Suppressor macrophage treated with lipopolysaccharide for 4 hours (primary cell): ENCODE data around the gene TBC1D2.
"Not testable (repeated sequence)": the region's sequence is repeated elsewhere in the genome, so short reads cannot be mapped to it uniquely, and the experiment has no call there.

Experiments
- DNase-seq: peaks from one replicate; pipeline ENCODE4 v3.0.0-alpha.2; 2020

The TBC1D2 gene

GRCh38 chr9:98271479-98271878 is 16.0 kb upstream of the TBC1D2 start:
- DNase-seq: no peak

GRCh38 chr9:98270284-98270683 is 14.8 kb upstream of the TBC1D2 start:
- not testable (repeated sequence) for DNase-seq

- DNase-seq: not testable (repeated sequence)
These were observed 14.2 kb upstream of the TBC1D2 start for GRCh38 chr9:98269652-98270051.

- not testable (repeated sequence) for DNase-seq
These were observed 12.1 kb upstream of the TBC1D2 start for GRCh38 chr9:98267556-98267955.

GRCh38 chr9:98264516-98264915 is 9.1 kb upstream of the TBC1D2 start:
- no peak for DNase-seq

DNA sequence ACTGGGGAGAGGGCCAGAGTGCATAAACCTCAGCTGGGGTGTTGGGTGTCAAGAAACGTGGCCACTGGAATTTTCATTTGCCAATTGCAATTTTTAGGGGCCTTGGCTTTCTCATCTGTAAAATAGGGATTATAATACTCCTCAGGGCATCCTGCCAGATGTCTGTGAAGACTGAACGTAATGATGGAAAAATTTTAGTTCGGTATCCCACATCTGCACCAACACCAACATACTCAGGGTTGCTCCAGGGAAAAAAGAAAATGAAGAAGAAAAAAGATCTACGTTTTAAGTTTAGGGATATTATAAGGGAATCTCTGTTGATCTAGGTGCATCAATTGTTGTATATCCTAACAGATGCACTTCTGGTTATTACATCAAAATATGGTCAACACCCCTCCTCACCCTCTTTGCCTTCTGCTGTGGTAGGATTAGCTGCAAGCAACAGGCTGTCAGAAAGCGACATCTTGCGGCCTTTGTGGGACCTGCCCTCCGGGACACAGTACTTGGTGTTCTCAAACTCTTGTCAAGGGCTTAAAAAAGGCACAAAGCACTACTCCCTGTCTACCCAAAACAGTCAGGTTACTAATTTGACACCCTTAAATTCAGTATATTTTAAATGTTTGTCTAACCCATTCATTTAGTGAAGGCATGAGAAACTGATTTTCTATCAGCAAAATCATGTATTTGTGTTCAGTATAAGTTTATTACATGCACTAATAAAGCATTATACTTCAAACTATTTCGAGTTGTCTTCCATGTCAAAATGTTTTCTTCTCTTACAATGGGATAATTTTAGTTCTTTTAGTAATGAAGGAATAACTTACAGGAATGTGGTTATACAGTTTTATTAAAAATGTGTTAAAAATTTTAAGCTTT is 8.3 kb upstream of the TBC1D2 start:
- peak; percentile 86 for DNase-seq

- DNase-seq: no peak
These were observed 7.6 kb upstream of the TBC1D2 start for GRCh38 chr9:98263080-98263479.

DNA sequence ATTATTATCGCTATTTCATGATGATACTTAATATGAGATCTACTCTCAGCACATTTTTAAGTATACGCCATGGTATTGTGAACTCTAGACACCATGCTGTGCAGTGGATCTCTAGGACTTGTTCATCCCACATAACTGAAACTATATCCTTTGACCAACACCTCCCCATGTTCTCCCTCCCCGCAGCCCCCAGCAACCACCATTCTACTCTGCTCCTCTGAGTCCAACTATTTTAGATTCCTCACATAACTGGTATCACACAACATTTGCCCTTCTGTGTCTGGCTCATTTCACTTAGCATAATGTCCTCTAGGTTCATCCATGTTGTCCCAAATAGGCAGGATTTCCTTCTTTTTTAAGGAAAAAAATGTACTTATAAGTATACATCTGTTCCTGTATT is 6.6 kb upstream of the TBC1D2 start:
- DNase-seq: no peak

DNA sequence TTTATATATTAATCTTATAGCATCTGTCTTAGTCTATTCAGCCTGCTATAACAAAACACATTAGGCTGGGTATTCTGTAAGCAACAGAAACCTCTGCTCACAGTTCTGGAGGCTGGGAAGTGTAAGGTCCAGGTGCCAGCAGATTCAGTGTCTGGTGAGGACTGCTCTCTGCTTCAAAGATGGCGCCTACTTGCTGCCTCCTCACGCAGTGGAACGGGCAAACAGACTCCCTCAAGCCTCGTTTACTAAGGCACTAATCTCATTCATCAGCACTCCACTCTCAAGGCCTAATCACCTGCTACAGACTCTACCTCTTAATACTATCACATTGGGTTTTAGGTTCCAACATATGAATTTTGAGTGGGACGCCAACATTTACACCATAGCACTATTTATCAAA is 5.2 kb upstream of the TBC1D2 start:
- no peak for DNase-seq

DNA sequence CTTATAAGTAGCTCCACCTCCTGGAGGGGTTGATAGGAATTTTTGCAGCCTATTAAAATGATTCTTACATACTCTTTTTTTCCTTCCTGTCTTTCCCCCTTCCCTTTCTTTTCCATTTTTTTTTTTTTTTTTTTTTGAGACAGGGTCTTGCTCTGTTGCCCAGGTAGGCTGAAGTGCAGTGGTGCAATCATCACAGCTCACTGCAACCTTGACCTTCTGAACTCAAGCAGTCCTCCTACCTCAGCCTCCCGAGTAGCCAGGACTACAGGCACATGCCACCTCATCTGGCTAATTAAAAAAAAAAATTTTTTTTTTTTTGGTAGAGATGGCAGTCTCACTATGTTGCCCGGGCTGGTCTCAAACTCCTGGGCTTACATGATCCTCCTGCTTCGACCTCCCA is 4.3 kb upstream of the TBC1D2 start:
- no peak for DNase-seq

- DNase-seq: peak; percentile 27
These were observed 1.3 kb upstream of the TBC1D2 start for GRCh38 chr9:98256756-98257155.

- DNase-seq: no peak
These were observed 330 bp downstream of the TBC1D2 start for GRCh38 chr9:98255061-98255577.

DNA sequence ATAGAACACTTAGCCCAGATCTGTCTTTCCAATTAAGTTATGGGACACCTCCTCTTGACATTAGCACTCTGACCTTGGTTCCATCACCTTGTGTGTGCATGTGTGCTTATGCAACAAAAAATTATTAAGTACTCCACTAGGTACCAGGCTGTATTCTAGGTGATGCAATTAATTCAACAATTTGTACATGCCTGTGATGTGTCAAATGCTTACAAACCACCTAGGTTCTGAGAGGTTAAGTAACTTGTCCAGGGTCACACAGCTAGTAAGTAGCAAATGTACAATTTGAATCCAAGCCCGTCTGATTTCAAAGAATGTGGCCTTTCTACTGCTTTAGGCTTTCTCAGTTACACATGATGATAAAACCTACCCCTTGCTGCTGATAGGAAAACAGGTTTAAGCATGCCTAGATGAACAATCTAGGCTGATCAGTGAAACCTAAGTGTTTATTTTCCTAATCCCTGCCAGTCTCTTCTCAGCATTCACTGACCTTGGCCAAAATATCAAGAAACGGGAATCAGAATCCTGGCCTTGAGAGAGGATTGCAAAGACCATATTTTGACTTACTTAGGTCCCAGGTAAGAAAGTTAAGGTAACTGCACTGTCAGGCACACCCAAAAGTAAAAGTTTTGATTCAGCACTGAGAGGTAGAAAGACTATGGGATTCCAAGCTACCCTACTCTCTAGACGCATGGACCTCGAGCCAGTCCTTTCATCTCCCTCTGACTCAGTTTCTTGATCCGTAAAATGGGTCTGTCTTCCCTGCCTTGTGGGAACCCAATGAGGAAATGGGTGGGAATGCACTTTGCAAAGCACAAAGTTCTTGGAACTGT is 1.0 kb downstream of the TBC1D2 start:
- peak; percentile 43 for DNase-seq

DNA sequence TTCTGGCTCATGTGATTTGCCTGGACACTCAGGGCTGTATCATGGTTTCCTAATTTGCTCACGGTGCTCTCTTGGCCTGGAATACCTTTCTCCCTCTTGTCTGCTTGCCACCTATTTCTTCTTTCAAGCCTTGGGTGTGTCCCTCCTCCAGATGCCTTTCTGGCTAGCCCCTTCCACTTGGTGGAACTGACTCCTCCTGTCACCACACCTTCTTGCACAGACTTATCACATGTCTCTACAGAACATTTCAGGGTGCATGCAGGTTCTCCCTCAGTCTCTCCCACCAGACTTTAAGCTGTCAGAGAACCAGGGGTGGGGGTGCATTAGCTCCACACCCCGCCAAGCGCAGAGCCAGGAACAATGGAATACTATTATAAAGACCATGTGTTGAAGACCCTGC is 1.9 kb downstream of the TBC1D2 start:
- no peak for DNase-seq

DNA sequence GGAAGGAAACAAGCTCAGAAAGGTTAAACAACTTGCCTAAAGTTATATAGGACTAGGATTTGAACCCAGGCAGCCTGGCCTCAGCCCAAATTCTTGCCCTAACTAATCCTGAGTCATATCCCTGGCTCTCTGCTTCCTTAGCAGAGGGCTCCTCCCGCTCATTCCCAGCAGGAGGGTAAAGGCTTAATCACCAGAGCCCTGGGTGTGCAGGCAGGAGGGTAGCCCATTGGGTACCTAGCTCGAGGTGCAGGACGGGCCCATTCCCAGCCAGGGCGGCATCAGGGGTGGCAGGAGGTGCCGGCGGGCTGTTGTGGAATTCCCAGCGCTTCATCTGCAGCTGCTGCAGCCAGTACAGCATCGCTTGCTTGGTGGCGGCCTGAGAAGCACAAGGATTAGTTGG is 3.9 kb downstream of the TBC1D2 start:
- peak; percentile 57 for DNase-seq

DNA sequence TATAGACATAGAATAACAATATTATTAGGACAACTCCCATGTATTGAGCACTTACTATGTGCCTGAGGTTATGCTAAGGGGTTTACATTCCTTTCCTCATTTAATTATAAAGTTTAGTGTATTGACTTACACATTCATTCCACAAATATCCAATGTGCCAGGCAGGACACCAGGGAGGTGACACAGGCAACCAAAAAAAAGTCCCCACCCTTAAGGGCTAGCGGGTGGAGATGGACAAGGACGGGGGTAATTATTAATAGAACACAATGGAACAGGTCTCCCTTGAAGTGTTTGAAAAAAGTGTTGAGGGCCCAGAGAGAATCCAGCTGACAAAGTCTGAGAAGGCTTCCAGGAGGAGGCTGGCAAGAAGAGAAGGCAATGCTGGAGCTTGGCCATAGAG is 5.7 kb downstream of the TBC1D2 start:
- no peak for DNase-seq

DNA sequence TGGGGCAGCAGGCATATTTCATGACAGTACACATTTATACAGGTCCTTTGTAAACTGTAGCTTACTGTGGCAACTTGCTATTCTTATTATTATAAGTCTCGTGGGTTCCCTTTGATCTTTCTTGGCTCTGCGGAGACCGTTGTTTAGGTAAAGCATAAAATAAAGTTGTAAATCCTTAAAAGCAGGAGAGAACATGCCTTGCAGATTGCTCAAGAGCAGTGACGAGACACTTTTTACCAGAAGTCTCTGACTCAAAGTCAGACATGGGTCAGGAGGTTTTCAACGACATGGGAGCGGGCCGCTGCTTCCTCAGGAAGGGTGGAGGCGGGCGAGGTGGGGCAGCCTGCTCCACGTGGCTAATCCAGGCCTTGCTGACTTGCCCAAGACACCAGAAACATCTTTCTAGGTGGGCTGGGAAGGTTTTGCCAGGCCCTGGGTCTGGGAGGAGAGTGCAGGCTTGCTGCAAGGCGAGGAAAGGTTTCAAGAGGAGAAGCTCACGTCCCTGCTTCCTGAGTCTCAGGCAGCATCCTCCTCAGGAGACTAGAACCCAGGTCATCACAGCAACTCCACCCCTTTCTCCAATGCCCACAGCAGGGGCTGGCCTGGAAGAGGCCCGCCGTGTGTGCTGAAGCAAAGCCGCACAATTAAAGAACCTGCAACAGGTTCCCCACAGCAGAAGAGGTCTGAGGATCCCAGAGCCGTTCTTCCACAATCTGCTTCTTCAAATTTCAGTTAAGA is 6.5 kb downstream of the TBC1D2 start:
- peak; percentile 98 for DNase-seq

DNA sequence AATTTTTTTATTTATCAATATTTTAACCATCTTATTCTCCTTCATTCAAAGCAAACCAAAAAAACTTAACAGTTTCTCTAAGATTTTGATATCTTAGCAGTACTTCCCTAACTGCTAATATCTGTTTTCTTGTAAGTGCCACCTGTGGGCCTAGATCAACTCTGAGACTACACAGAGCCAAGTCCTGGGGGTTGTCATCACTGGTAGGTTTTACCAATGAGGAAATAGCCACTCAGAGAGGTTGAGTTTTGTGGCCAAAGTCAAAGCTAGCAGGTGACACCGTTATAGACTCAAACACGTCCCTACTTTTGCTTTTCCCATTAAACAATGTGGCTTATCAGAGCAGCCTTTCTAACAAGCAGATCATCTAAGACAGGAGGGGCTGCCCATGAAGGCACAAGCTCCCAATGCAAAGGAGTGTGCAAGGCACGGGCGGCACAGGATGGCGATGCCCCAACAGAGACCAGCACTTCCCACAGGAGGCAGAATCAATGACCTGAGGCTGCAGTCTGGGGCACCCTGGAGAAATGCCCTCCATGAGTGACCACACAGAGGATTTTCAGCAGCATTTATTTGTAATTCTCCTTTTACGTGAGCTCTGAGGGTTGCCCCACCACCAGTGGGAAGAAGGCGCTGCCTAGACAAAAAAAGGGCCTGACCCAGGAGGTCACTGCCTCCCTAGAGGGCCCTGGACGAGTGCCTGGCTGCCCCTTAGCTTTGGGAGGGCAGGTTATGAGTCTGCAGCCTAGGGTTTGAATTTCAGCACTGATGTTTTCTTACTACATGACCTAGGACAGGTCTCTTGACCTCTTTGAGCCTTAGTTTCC is 7.4 kb downstream of the TBC1D2 start:
- DNase-seq: peak; percentile 80

DNA sequence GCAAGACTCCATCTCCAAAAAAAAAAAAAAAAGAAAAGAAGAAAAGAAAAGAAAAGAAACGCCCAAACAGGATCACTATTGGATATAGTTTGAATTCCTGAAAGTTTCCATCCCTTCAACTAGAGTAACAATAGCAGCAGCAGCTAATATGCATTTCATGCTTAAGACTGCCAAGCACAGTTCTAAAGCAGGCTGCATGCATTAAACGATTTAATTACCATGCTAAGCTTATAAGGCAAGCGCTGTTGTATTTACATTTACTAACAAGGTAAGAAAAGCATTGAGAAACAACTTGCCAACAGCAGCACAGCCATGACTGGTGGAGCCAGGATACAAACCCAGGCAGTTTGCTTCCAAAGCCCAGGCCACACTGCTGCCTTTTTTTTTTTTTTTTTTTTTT is 13.0 kb downstream of the TBC1D2 start:
- DNase-seq: no peak

- no peak for DNase-seq
These were observed 13.8 kb downstream of the TBC1D2 start for GRCh38 chr9:98241357-98242300.

- peak; percentile 73 for DNase-seq
These were observed 15.0 kb downstream of the TBC1D2 start for GRCh38 chr9:98240475-98240874.
